Vagina (tissue), 2 donors: ENCODE results near the gene GGCT. TPM values are rescaled to one million over a fixed set of nuclear protein-coding genes. Genes with fewer than 3 reads are reported as not detected.
A peak's percentile ranks its signal among the peaks of the same experiment; 100 is the strongest.

ENCODE experiments used
- DNase-seq, 2 donors: peaks; one replicate each; pipeline ENCODE4 v3.0.0-alpha.2; 2017; ENCODE audit errors: extremely low spot score in 2 of 2
- H3K27ac ChIP-seq: fragments of 200-600 bp; sonication (generic); one replicate; pipeline ENCODE4 v1.5.1; 2019
- H3K27me3 ChIP-seq: fragments of 200-600 bp; sonication (generic); one replicate; pipeline ENCODE4 v1.5.1; 2019
- H3K36me3 ChIP-seq, 2 donors: fragments of 200-600 bp; sonication (generic); one replicate each; pipeline ENCODE4 v1.5.1; 2017 to 2019
- H3K4me1 ChIP-seq: fragments of 200-600 bp; sonication (generic); one replicate; pipeline ENCODE4 v1.5.1; 2019
- H3K4me3 ChIP-seq, 2 donors: fragments of 200-600 bp; sonication (generic); 1 replicate in 1 of 2; 2 replicates in 1 of 2; pipeline ENCODE4 v1.5.1; 2016 to 2019
- H3K9me3 ChIP-seq: fragments of 200-600 bp; sonication (generic); one replicate; pipeline ENCODE4 v1.5.1; 2019
- CTCF ChIP-seq, 3 experiments: fragments of 450-650 bp in 2 of 3; fragments of 200-600 bp in 1 of 3; sonication (generic) in 1 of 3; IDR thresholded peaks; one replicate each; pipeline ENCODE4 v1.5.1; 2017 to 2019; ENCODE audit warnings: antibody characterized with exemption in 3 of 3, mild to moderate bottlenecking in 2 of 3, moderate library complexity in 2 of 3
- POLR2A ChIP-seq, 2 donors: fragments of 450-650 bp; IDR thresholded peaks; one replicate each; pipeline ENCODE4 v1.6.1; 2017; ENCODE audit warnings: antibody characterized with exemption in 2 of 2, mild to moderate bottlenecking in 2 of 2, moderate library complexity in 2 of 2
- POLR2AphosphoS5 ChIP-seq, 2 donors: sonication (generic); formaldehyde crosslinking; IDR thresholded peaks; one replicate each; pipeline ENCODE4 v1.9.0; 2017; ENCODE audit warnings: antibody characterized with exemption in 2 of 2, mild to moderate bottlenecking in 2 of 2, low read depth in 1 of 2; ENCODE audit not compliant: insufficient read depth in 1 of 2
- intact Hi-C: fragments of 100-400 bp; cut with DNase I; formaldehyde crosslinking; loops from one replicate; pipeline ENCODE4 v1.15.1; 2023
- total RNA-seq: library from RNA; depleted of rRNA; stranded (reverse); fragments of >200 nt; gene quantifications from one replicate; pipeline ENCODE4 v1.2.3, GENCODE V29; 2016

GGCT gene
- total RNA-seq, 1 donor from 2014 or later, result 21.6 TPM

GRCh38 chr7:30549931-30550493, 45.4 kb upstream of the GGCT start:
- intact Hi-C loops, result no loop called here
- Histone ChIP-seq H3K27me3 (no peaks in the 10 kb centered on the region), H3K4me1 (peaks cover 23% of the 10 kb centered on the region), H3K4me3 (no peak overlapping the region), H3K27ac (peak overlapping the region; percentile 58), H3K9me3 (no peaks in the 10 kb centered on the region), H3K36me3 (no peaks in the 10 kb centered on the region)
- no peak for DNase-seq
- TF ChIP-seq POLR2AphosphoS5 (IDR thresholded peaks at IDR 0.05; ENCODE audit: insufficient read depth in 1 of 2, low read depth in 1 of 2), result peak in 1 of 2 donors; percentile 63
- TF ChIP-seq CTCF (IDR thresholded peaks at IDR 0.05), result no peak
- TF ChIP-seq POLR2A (IDR thresholded peaks at IDR 0.05), result no peak

- intact Hi-C loops, result no loop called here
- H3K9me3 ChIP-seq, result no peaks in the 10 kb centered on the region
- no peaks in the 10 kb centered on the region for H3K27me3 ChIP-seq
- peak overlapping the region; percentile 45 for H3K27ac ChIP-seq
- peaks cover 23% of the 10 kb centered on the region for H3K4me1 ChIP-seq
- no peaks in the 10 kb centered on the region for H3K36me3 ChIP-seq
- TF ChIP-seq CTCF (IDR thresholded peaks at IDR 0.05) (peak; percentile 37 to 83 (median 74)), POLR2AphosphoS5 (IDR thresholded peaks at IDR 0.05; ENCODE audit: insufficient read depth in 1 of 2, low read depth in 1 of 2) (peak in 1 of 2 donors; percentile 76), POLR2A (IDR thresholded peaks at IDR 0.05) (no peak)
- H3K4me3 ChIP-seq, result no peak overlapping the region
- DNase-seq, result no peak
These were observed 44.2 kb upstream of the GGCT start for GRCh38 chr7:30548845-30549244.

- Histone ChIP-seq H3K9me3 (no peaks in the 10 kb centered on the region), H3K4me3 (no peak overlapping the region), H3K27ac (no peak overlapping the region), H3K36me3 (no peaks in the 10 kb centered on the region), H3K4me1 (peaks cover 22% of the 10 kb centered on the region), H3K27me3 (no peaks in the 10 kb centered on the region)
- DNase-seq, result no peak
- TF ChIP-seq POLR2A (IDR thresholded peaks at IDR 0.05) (no peak), POLR2AphosphoS5 (IDR thresholded peaks at IDR 0.05; ENCODE audit: insufficient read depth in 1 of 2, low read depth in 1 of 2) (no peak), CTCF (IDR thresholded peaks at IDR 0.05) (no peak)
- intact Hi-C loops, result no loop called here
These were observed 42.0 kb upstream of the GGCT start for GRCh38 chr7:30546596-30546995.

GRCh38 chr7:30545791-30546555, 41.3 kb upstream of the GGCT start:
- no peak for TF ChIP-seq POLR2A (IDR thresholded peaks at IDR 0.05)
- no peak for TF ChIP-seq POLR2AphosphoS5 (IDR thresholded peaks at IDR 0.05; ENCODE audit: insufficient read depth in 1 of 2, low read depth in 1 of 2)
- TF ChIP-seq CTCF (IDR thresholded peaks at IDR 0.05), result no peak
- intact Hi-C loops, result no loop called here
- Histone ChIP-seq H3K9me3 (no peaks in the 10 kb centered on the region), H3K36me3 (no peaks in the 10 kb centered on the region), H3K4me1 (peaks cover 16% of the 10 kb centered on the region), H3K27me3 (no peaks in the 10 kb centered on the region), H3K27ac (no peak overlapping the region), H3K4me3 (no peak overlapping the region)
- DNase-seq, result no peak
